ACHN (cell line): ENCODE data around the gene PRRT3.
A peak's percentile ranks its signal among the peaks of the same experiment; 100 is the strongest.
"Not testable (repeated sequence)": the region's sequence is repeated elsewhere in the genome, so short reads cannot be mapped to it uniquely, and the experiment has no call there.

Experiments
- DNase-seq: peaks from one replicate; pipeline ENCODE4 v3.0.0-alpha.2; 2015
- in situ Hi-C: cut with HindIII; loops from 2 replicates; pipeline ENCODE4 v1.10.0; 2017; ENCODE audit warnings: low sequenced_read_pairs, low pct_ligation_motif_present, low pct_unique_long_range_greater_than_20kb

Gene PRRT3

GRCh38 chr3:9906480-9906879 lies 45.7 kb downstream of the PRRT3 start:
- in situ Hi-C loops = no loop called here

DNA sequence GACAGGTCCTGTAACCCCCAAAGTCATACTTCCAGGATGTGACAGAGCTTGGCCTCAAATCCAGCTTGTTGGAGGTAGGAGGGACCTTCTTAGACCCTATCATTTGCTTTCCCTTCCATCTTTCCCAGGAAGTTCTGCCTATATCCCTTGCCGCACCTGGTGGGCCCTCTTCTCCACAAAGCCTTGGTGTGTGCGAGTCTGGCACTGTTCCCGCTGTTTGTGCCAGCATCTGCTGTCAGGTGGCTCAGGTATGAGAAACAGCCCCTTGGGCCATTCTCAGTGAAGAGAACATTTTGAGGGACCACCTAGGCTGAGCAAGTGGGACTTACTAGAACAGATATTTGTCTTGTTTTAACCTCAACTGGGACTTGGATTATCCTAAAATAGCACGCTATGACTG lies 48.3 kb downstream of the PRRT3 start:
- in situ Hi-C loops = no loop called here
- DNase-seq = no peak

More at GRCh38 chr3:9906480-9906879, 45.7 kb downstream of the PRRT3 start:
- no peak for DNase-seq

DNA sequence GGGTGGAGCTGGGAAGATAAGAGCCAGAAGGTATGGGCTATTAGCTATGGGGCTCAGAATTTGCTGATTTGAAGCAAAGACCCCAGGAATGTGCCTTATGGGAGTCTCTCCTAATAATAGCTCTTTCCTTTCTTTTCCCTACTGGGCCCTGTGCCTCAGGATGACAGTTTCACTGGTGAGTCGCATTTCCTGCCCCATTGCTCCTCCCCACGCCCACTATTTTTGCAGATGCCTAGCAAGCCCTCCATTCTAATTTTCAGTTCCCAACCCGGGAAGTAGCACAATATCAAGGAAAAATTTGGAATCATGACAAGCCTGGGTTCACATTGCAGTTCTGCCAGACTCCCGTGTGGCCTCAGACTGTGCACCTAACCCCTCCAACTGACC lies 49.0 kb downstream of the PRRT3 start:
- no peak for DNase-seq
- in situ Hi-C loops = no loop called here

- in situ Hi-C loops = no loop called here
- peak; percentile 30 for DNase-seq
Measured at GRCh38 chr3:9902372-9903237, 49.6 kb downstream of the PRRT3 start, which contains the start of gene IL17RE. Gene IL17RE, plus strand, starts transcription at chr3:9902848. Its CDS starts 85 bp downstream, at chr3:9902933.

GRCh38 chr3:9901967-9902366 lies 50.2 kb downstream of the PRRT3 start:
- in situ Hi-C loops = no loop called here
- DNase-seq = no peak

GRCh38 chr3:9900965-9901415 lies 51.2 kb downstream of the PRRT3 start:
- DNase-seq, in situ Hi-C loops: not testable (repeated sequence)

GRCh38 chr3:9899289-9899791 lies 52.9 kb downstream of the PRRT3 start:
- in situ Hi-C loops = no loop called here
- DNase-seq = no peak

GRCh38 chr3:9898467-9899241 lies 53.6 kb downstream of the PRRT3 start:
- no peak for DNase-seq
- in situ Hi-C loops = no loop called here

DNA sequence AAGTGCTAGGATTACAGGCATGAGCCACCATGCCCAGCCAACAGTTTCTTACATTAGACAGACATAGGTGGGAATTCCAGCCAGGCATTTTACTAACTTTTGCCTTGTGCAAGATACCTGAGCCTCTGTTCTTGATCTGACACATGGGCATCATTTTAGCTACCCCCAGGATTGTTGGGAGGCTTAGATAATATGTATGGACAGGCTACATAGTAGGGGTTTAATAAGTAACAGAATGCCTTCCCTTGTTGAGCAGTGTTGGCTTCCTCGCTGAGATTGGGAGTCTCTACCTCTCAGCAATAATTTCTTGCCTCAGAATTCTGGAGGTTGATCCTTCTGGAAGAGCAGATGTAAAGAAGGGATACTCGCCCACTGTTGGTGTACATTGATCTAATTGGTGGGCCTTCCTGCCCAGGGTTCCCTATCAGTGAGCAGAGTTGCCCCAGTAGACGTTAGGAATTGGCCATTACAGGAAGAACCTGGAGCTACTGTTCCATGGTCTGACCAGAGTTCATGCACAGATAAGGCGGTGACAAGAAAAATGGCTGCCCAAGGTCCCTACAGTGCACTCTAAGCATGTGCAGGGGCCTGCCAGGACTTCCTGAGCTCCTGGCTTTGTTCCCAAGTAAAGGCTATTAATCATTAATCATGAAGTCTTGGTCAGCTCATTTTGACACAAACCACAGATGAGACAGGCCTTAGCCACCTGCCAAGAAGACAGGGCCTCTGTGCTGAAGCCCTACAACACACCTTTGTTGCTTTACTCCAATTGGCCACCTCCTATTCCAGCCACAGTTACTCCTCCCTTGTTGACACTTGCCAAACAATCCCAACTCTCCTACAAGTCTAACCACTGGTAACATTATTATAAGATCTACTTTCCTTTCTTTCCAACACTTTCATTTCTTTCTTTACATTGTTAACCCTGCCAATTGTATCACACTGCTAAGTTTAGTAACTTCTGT lies 54.5 kb downstream of the PRRT3 start:
- in situ Hi-C loops = no loop called here
- peak; percentile 92 for DNase-seq

- in situ Hi-C loops, DNase-seq: not testable (repeated sequence)
Measured at GRCh38 chr3:9896755-9897407, 55.3 kb downstream of the PRRT3 start.

DNA sequence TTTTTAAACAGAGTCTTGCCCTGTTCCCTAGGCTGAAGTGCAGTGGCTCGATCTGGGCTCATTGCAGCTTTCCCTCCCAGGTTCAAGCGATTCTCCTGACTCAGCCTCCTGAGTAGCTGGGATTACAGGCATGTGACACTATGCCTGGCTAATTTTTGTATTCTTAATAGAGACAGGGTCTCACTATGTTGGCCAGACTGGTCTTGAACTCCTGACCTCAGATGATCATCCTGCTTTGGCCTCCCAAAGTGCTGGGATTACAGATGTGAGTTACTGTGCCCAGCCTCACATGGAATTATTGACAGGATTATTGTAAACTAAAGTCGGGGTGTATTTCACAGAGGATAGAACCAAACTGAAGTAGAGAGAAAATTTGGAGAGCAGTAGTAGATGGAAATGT lies 56.5 kb downstream of the PRRT3 start:
- DNase-seq, in situ Hi-C loops: not testable (repeated sequence)
